Sigmoid colon (tissue), 4 donors: ENCODE results near the gene NRXN2.

Experiments used
- EP300 ChIP-seq, 4 donors: sonication (generic); formaldehyde crosslinking; IDR thresholded peaks; one replicate each; pipeline ENCODE4 v1.6.1; 2017; ENCODE audit warnings: antibody characterized with exemption in 4 of 4
- POLR2A ChIP-seq, 2 donors: fragments of 450-650 bp; IDR thresholded peaks; one replicate each; pipeline ENCODE4 v1.6.1; 2016; ENCODE audit warnings: antibody characterized with exemption in 2 of 2, mild to moderate bottlenecking in 2 of 2, moderate library complexity in 2 of 2
- POLR2AphosphoS5 ChIP-seq, 4 donors: sonication (generic); formaldehyde crosslinking; IDR thresholded peaks; one replicate each; pipeline ENCODE4 v1.6.1; 2017; ENCODE audit warnings: antibody characterized with exemption in 4 of 4
- TF ChIP-seq, protein P1 (sequence below), 4 experiments: fragments of 450-650 bp in 3 of 4; fragments of 200-600 bp in 1 of 4; IDR thresholded peaks; one replicate each; pipeline ENCODE4 v1.5.1; 2016 to 2019; ENCODE audit warnings: antibody characterized with exemption in 4 of 4, mild to moderate bottlenecking in 3 of 4, moderate library complexity in 2 of 4

DNA sequence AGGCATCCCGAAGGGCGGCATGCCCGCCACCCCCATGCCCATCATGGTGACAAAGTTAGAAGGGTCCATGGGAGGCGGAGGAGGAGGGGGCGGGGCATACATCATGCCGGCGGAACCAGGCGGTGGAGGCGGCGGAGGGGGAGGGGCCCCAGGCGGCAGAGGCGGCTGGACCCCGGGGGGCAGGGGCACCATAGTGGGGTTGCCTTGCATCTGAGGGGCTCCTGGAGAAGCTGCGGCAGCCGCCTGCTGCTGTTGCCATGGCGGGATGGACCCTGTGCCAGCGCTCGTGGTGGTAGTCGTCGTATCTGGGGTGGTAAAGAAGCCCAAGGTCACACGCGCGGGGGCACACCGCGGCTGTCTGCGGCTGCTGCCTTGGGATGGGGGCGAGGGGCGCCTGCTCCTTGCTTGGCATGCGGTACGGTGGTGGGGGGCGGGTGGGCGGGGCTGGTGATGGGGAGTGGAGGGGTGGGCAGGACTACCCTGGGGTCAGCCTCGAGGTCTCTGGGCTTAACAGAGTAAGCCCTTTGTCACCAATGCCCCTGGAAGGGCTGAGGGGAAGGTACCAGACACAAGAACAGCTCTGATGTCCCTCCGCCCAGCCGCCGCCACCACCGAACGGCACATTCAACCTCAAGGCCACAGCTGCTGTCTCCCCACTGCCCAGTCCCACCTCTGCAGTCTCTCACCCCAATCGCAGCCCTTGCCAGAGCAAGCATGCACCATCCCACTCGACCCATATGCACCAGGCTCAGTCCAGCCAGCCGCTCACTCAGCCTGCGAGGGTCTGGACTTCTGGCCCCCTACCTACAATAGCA lies 43.1 kb upstream of the NRXN2 start:
- TF ChIP-seq, protein P1, sequence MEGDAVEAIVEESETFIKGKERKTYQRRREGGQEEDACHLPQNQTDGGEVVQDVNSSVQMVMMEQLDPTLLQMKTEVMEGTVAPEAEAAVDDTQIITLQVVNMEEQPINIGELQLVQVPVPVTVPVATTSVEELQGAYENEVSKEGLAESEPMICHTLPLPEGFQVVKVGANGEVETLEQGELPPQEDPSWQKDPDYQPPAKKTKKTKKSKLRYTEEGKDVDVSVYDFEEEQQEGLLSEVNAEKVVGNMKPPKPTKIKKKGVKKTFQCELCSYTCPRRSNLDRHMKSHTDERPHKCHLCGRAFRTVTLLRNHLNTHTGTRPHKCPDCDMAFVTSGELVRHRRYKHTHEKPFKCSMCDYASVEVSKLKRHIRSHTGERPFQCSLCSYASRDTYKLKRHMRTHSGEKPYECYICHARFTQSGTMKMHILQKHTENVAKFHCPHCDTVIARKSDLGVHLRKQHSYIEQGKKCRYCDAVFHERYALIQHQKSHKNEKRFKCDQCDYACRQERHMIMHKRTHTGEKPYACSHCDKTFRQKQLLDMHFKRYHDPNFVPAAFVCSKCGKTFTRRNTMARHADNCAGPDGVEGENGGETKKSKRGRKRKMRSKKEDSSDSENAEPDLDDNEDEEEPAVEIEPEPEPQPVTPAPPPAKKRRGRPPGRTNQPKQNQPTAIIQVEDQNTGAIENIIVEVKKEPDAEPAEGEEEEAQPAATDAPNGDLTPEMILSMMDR (IDR thresholded peaks at IDR 0.05), result no peak
- TF ChIP-seq POLR2A (IDR thresholded peaks at IDR 0.05), result no peak
- TF ChIP-seq POLR2AphosphoS5 (IDR thresholded peaks at IDR 0.05), result no peak
- TF ChIP-seq EP300 (IDR thresholded peaks at IDR 0.05), result no peak
